H1 (cell line): ENCODE data around the gene ADARB2. TPM values are rescaled to one million over a fixed set of nuclear protein-coding genes. Genes with fewer than 3 reads are reported as not detected.

Experiments
- ASH2L ChIP-seq: fragments of 200-600, 300-600 bp; sonication (generic); IDR thresholded peaks from one replicate; pipeline ENCODE4 v1.7.1; 2017; ENCODE audit warnings: low read length
- CHD2 ChIP-seq: IDR thresholded peaks from 2 replicates; pipeline ENCODE4 v1.6.1; 2012; ENCODE audit warnings: low read length, improper control_type of control experiment
- FOSL1 ChIP-seq: IDR thresholded peaks from 2 replicates; pipeline ENCODE4 v1.6.1; 2011; ENCODE audit warnings: mild to moderate bottlenecking, low read depth, low read length, moderate library complexity; ENCODE audit not compliant: insufficient read depth
- HDAC6 ChIP-seq: IDR thresholded peaks from one replicate; pipeline ENCODE4 v1.7.1; 2012; ENCODE audit warnings: low read depth, mild to moderate bottlenecking, inconsistent platforms, low read length, moderate library complexity
- KDM5A ChIP-seq: fragments of 200-600 bp; IDR thresholded peaks from 2 replicates; pipeline ENCODE4 v1.7.1; 2012; ENCODE audit warnings: mild to moderate bottlenecking, low read length, inconsistent platforms, mixed read lengths
- TAF7 ChIP-seq: optimal IDR thresholded peaks from 2 replicates; pipeline ENCODE3; 2011; ENCODE audit warnings: low read depth, mild to moderate bottlenecking, inconsistent platforms, low read length, moderate library complexity, borderline replicate concordance
- polyA plus RNA-seq, 7 experiments: library from polyadenylated mRNA; depleted of rRNA in 3 of 7; stranded (reverse) in 5 of 7; unstranded in 2 of 7; fragments of >200 nt in 5 of 7; fragments of 200-250 nt in 2 of 7; gene quantifications; 1 replicate in 5 of 7; 2 replicates in 1 of 7; 4 replicates in 1 of 7; pipeline versions ENCODE4 v1.2.1 to v1.2.3, GENCODE V29; 2011 to 2013; ENCODE audit warnings: missing spikeins in 2 of 7, mixed read lengths in 2 of 7
- total RNA-seq: library from RNA; stranded (reverse); fragmentation: NEBNext Ultra II Directional; extraction: Animal tissue kit (Norgen Biotek cat#: 25700); gene quantifications from 2 replicates; pipeline ENCODE4 v1.2.1, GENCODE V29; 2021

ADARB2 gene
- total and polyA plus RNA-seq, 2 of the 8 experiments (the other 6 are each of a cell fraction or from before 2014, with no cell fraction given), result 2.2 to 2.8 TPM

DNA sequence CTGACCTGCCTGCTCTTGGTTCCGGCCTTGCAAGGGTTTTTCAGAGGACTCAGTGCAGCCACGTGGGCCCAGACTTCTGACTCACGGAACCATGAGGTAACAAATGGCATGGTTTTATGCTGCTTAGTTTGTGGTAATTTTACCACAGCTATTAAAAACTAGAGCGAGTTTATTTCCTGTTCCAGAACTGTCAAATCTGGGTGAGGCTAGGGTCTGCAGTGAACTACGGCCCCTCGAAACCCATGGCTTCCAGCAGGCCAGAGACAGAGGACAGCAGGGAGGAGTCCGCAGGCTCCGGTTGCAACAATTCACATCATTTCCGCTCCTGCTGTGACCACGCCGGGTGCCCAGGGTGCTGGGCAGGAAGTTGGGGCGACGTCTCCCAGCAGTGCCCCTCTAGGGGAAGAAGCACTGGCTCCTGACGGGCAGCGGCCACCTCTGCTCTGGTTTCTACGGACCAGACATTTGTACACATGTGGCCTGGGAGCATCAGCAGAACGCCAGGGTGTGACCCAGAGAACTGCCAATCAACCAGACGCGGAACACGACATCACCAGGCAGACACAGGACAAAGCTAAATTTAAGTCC lies 74.8 kb downstream of the ADARB2 start (continued):
- TF ChIP-seq HDAC6 (no peak), FOSL1 (no peak), ASH2L (no peak), TAF7 (no peak), CHD2 (no peak), KDM5A (no peak)
